Esophagus squamous epithelium (tissue), 4 donors: ENCODE results near the gene MUS81.

Experiments used
- POLR2A ChIP-seq, 4 donors: fragments of 450-650 bp; IDR thresholded peaks; one replicate each; pipeline ENCODE4 v1.6.1; 2017; ENCODE audit warnings: antibody characterized with exemption in 4 of 4, mild to moderate bottlenecking in 4 of 4, moderate library complexity in 3 of 4
- TF ChIP-seq, protein P1 (sequence below), 6 experiments: fragments of 450-650 bp in 4 of 6; fragments of 200-600 bp in 2 of 6; sonication (generic) in 2 of 6; IDR thresholded peaks; one replicate each; pipeline ENCODE4 v1.5.1; 2016 to 2019; ENCODE audit warnings: antibody characterized with exemption in 6 of 6, mild to moderate bottlenecking in 4 of 6, moderate library complexity in 4 of 6

DNA sequence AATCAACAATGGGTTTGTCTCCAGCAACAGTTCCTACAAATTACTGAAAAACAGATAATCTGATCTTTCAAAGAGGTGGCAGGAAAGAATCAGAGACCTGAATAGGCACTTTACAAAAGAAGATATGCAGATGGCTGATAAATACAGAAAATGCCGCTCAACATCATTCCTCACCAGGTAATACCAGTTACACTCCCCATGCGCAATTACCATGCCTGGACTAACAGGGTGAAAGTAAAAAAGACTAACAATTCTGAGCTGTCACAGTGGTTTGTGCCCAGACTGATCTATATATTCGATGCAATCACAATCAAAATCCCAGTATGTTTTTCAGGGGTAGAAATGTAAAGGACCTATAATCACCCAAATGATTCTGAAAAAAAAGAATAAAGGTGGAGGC lies 16.4 kb upstream of the MUS81 start:
- TF ChIP-seq, protein P1, sequence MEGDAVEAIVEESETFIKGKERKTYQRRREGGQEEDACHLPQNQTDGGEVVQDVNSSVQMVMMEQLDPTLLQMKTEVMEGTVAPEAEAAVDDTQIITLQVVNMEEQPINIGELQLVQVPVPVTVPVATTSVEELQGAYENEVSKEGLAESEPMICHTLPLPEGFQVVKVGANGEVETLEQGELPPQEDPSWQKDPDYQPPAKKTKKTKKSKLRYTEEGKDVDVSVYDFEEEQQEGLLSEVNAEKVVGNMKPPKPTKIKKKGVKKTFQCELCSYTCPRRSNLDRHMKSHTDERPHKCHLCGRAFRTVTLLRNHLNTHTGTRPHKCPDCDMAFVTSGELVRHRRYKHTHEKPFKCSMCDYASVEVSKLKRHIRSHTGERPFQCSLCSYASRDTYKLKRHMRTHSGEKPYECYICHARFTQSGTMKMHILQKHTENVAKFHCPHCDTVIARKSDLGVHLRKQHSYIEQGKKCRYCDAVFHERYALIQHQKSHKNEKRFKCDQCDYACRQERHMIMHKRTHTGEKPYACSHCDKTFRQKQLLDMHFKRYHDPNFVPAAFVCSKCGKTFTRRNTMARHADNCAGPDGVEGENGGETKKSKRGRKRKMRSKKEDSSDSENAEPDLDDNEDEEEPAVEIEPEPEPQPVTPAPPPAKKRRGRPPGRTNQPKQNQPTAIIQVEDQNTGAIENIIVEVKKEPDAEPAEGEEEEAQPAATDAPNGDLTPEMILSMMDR (IDR thresholded peaks at IDR 0.05), result no peak
- no peak for TF ChIP-seq POLR2A (IDR thresholded peaks at IDR 0.05)
